Activated naive CD8-positive, alpha-beta T cell treated with anti-CD3 and anti-CD28 coated beads for 36 hours (primary cell): ENCODE data around the gene TNFRSF18. TPM values are rescaled to one million over a fixed set of nuclear protein-coding genes. Genes with fewer than 3 reads are reported as not detected.
"Not testable (repeated sequence)": the region's sequence is repeated elsewhere in the genome, so short reads cannot be mapped to it uniquely, and the experiment has no call there.

Experiments
- DNase-seq: peaks from one replicate; pipeline ENCODE4 v3.0.0; 2021
- H3K27ac Mint-ChIP-seq: one replicate; pipeline ENCODE4 v1.8.0; 2022; ENCODE audit warnings: mild to moderate bottlenecking, moderate library complexity, mixed read lengths
- H3K27me3 Mint-ChIP-seq: one replicate; pipeline ENCODE4 v1.8.0; 2022; ENCODE audit warnings: mild to moderate bottlenecking, mixed read lengths
- H3K36me3 Mint-ChIP-seq: one replicate; pipeline ENCODE4 v1.8.0; 2021; ENCODE audit warnings: mild to moderate bottlenecking, mixed read lengths
- H3K4me1 Mint-ChIP-seq: one replicate; pipeline ENCODE4 v1.8.0; 2021; ENCODE audit warnings: mixed read lengths
- H3K4me3 Mint-ChIP-seq: one replicate; pipeline ENCODE4 v1.8.0; 2022; ENCODE audit warnings: mild to moderate bottlenecking, moderate library complexity, mixed read lengths
- H3K9me3 Mint-ChIP-seq: one replicate; pipeline ENCODE4 v1.8.0; 2022; ENCODE audit warnings: mixed read lengths
- total RNA-seq, 2 experiments: library from RNA; stranded (reverse); gene quantifications; one replicate each; pipeline ENCODE4 v1.2.3, GENCODE V29; 2021

The TNFRSF18 gene
- total RNA-seq, 2 experiments from 2014 or later: 52.5 to 53.3 TPM

- DNase-seq: no peak
- no peaks in the 10 kb centered on the region for H3K9me3 Mint-ChIP-seq
- H3K27ac Mint-ChIP-seq: no peak overlapping the region
- no peaks in the 10 kb centered on the region for H3K27me3 Mint-ChIP-seq
- no peaks in the 10 kb centered on the region for H3K36me3 Mint-ChIP-seq
- no peak overlapping the region for H3K4me3 Mint-ChIP-seq
- H3K4me1 Mint-ChIP-seq: peaks cover 16% of the 10 kb centered on the region
Measured at GRCh38 chr1:1202831-1203560, 3.4 kb downstream of the TNFRSF18 start.

GRCh38 chr1:1200876-1201810 is 5.2 kb downstream of the TNFRSF18 start:
- Mint-ChIP-seq H3K27ac (peak overlapping the region; percentile 76), H3K27me3 (no peaks in the 10 kb centered on the region), H3K4me1 (peaks cover 10% of the 10 kb centered on the region), H3K4me3 (peak overlapping the region; percentile 64), H3K36me3 (no peaks in the 10 kb centered on the region), H3K9me3 (no peaks in the 10 kb centered on the region)
- DNase-seq: peak; percentile 93

DNA sequence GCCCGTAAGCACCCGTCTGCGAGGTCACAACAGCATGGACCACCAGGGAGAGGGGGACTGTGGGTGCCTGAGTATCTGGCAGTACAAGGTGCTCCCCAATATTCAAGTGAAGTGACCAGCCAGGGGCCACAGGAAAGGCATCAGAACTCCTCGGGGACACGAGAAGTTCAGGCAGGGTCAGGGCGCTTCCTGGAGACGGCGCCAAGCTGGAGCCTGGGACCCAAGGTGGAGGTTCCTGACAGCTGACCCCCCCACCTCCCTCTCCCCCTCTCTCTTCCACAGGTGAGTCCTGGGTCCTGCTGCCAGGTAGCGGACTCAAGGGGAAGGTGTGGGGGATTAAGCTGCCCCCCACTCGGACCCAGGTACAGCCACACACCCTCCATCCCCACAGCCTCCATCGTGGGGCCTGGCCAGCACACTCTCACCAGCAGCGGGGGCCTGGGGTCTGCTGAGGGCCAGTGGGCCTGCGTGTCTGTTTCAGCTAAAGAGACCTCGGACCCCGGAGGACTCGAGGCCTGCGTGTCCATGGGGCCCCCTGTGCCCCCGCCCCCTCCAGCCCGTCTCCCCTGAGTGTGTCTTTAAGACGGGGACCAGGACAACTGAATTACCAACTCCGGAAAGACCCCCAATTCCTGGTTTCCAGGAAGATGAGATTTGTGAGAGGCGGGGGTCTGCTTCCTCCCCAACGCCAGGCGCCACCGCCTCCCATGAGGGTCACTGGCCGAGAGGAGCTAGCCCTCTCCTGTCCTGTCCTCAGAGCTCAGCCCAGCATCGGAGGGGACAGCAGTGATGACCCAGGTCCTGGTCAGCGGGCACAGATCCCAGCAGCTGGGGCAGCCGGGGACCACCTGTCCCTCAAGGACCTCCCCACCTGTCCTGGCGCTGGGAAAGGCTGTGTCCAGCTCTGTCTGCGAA is 6.2 kb downstream of the TNFRSF18 start:
- H3K4me3 Mint-ChIP-seq: peak overlapping the region; percentile 64
- no peaks in the 10 kb centered on the region for H3K9me3 Mint-ChIP-seq
- H3K36me3 Mint-ChIP-seq: no peaks in the 10 kb centered on the region
- no peaks in the 10 kb centered on the region for H3K27me3 Mint-ChIP-seq
- H3K4me1 Mint-ChIP-seq: peaks cover 7% of the 10 kb centered on the region
- H3K27ac Mint-ChIP-seq: peak overlapping the region; percentile 76
- no peak for DNase-seq

DNA sequence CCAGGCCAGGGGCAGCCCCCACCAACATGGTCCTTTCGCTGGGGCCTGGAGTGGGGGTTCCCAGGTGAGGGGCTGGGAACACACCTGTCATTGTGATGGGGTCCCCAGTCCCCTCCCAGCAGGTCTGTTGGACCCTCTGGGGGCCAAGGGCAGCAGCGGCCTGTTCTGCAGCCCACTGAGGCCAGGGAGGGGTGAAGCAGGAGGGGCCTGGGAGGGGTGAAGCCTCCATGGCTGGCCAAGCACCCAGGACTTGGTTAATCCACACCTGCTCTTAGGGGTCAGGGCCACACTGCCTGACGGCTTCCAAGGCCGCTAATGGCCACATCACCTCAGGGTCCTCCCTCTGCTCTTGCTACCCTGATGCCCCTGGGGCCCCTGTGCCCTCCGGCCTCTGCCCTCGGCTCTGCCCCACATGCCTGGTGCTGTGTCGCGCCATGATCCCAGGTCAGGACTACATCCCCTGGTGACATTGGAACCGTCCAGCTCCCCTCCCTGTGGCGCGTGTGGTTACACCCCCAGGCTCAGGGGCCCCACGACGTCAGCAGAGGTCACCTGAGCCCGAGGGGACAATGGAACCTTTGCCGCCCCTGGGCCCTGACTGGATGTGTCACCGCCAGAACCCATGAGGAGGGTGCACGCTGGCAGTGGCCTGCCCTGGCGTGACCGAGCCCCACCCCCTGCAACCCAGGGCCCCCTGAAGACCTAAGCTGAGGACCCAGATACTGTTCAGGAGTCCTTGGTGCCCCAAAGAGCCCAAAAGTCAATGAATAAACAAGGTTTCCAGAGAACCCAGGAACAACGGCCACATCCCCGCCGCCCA is 7.0 kb downstream of the TNFRSF18 start:
- no peaks in the 10 kb centered on the region for H3K27me3 Mint-ChIP-seq
- peak overlapping the region; percentile 20 for H3K27ac Mint-ChIP-seq
- DNase-seq: no peak
- peak overlapping the region; percentile 22 for H3K4me3 Mint-ChIP-seq
- peaks cover 7% of the 10 kb centered on the region for H3K4me1 Mint-ChIP-seq
- no peaks in the 10 kb centered on the region for H3K36me3 Mint-ChIP-seq
- peaks cover 4% of the 10 kb centered on the region for H3K9me3 Mint-ChIP-seq

- H3K4me3 Mint-ChIP-seq: no peak overlapping the region
- DNase-seq: no peak
- H3K27ac Mint-ChIP-seq: no peak overlapping the region
- H3K27me3 Mint-ChIP-seq: no peaks in the 10 kb centered on the region
- H3K36me3 Mint-ChIP-seq: no peaks in the 10 kb centered on the region
- H3K4me1 Mint-ChIP-seq: peaks cover 7% of the 10 kb centered on the region
- H3K9me3 Mint-ChIP-seq: peaks cover 4% of the 10 kb centered on the region
Measured at GRCh38 chr1:1198423-1199140, 7.8 kb downstream of the TNFRSF18 start.

DNA sequence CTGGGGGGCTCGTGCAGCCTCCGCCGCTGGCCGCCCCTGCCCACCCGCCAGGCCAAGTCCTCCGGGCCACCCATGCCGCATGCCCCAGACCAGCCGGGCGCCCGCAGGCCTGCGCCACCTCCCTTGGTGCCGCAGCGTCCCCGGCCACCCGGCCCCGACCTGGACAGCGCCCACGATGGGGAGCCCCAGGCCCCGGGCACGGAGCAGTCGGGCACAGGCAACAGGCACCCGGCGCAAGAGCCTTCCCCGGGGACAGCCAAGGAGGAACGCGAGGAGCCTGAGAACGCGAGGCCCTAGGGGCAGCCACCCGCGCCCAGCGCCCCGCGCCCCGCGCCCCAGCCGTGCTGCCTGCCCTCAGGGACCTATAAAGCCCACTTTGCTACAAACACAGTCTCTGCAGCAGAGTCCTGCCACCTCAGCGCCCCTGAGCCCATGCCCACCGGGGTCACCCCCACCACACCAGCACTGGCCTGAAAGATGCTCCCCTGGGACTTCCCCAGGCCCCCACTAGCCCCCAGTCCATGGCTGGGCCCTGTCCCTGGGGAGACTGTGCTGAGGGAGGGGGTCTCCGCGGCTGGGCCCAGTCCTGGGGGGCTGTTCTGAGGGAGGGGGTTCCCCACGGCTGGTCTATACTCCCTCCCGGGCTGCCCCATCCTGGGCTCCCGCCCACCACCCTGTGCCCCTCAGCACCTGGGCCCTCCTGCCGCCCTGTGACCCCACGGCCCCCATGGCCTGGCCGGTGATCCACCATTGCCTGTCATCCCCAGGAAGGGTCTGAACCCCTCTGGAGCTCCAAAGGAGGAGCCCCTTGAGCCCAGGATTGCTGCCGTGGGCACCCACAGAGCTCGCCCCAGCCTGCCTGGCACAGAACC is 8.6 kb downstream of the TNFRSF18 start:
- DNase-seq: no peak
- H3K27ac Mint-ChIP-seq: no peak overlapping the region
- peaks cover 4% of the 10 kb centered on the region for H3K9me3 Mint-ChIP-seq
- no peak overlapping the region for H3K4me3 Mint-ChIP-seq
- H3K4me1 Mint-ChIP-seq: peaks cover 7% of the 10 kb centered on the region
- H3K27me3 Mint-ChIP-seq: no peaks in the 10 kb centered on the region
- H3K36me3 Mint-ChIP-seq: no peaks in the 10 kb centered on the region

DNA sequence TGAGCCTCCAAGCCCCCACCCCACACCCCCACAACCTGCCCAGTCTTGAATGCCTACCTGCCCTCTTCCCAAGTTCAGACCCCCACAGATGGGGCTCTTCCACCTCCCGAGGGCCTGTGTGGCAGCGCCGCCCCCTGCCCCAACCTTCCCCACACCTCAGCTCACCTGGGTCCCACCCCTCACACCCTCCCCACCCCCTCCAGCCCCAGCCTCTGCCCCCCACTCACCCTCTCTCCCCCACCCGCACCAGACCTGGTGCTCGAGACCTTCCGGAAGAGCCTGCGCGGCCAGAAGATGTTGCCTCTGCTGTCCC is 9.2 kb downstream of the TNFRSF18 start:
- DNase-seq: no peak
- no peak overlapping the region for H3K27ac Mint-ChIP-seq
- no peak overlapping the region for H3K4me3 Mint-ChIP-seq
- H3K4me1 Mint-ChIP-seq: peaks cover 7% of the 10 kb centered on the region
- no peaks in the 10 kb centered on the region for H3K36me3 Mint-ChIP-seq
- no peaks in the 10 kb centered on the region for H3K27me3 Mint-ChIP-seq
- peaks cover 5% of the 10 kb centered on the region for H3K9me3 Mint-ChIP-seq

DNA sequence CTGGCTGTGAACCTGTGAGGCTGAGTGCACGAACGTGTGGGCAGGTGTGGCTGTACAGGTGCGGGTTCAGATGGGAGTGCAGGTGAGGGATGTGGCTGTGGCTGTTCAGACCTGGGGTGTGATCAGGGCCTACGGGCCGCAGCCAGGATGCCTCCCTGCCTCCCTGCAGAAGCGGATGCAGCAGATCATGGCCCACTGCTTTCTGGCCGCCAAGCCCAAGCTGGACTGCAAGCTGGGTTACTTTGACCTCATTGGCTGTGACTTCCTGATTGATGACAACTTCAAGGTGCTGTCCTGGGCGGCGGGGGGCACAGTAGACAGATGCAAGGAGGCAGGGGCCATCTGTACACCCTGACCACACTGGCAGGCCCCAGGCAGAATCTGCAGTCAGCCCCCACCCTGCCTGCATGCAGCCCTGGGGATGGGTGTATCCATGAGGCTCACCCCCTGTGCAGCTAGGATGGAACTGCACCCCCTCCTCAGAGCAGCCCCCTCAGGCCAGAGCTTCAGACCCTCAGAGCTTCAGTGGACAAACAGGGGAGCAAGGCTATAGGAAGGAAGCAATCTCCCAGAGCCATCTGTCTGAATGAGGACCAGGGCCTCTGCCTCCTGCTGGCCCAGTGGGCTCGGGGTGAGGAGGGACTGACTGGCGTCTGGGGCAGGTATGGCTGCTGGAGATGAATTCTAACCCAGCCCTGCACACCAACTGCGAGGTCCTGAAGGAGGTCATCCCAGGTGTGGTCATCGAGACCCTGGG is 9.8 kb downstream of the TNFRSF18 start:
- no peaks in the 10 kb centered on the region for H3K27me3 Mint-ChIP-seq
- no peak for DNase-seq
- no peak overlapping the region for H3K4me3 Mint-ChIP-seq
- H3K4me1 Mint-ChIP-seq: peaks cover 7% of the 10 kb centered on the region
- H3K36me3 Mint-ChIP-seq: no peaks in the 10 kb centered on the region
- H3K27ac Mint-ChIP-seq: no peak overlapping the region
- H3K9me3 Mint-ChIP-seq: peaks cover 10% of the 10 kb centered on the region

- H3K4me1 Mint-ChIP-seq, DNase-seq, H3K36me3 Mint-ChIP-seq, H3K27ac Mint-ChIP-seq, H3K4me3 Mint-ChIP-seq, H3K27me3 Mint-ChIP-seq: not testable (repeated sequence)
- H3K9me3 Mint-ChIP-seq: peaks cover 12% of the 10 kb centered on the region
Measured at GRCh38 chr1:1195726-1196125, 10.7 kb downstream of the TNFRSF18 start.

GRCh38 chr1:1194723-1195122 is 11.7 kb downstream of the TNFRSF18 start:
- DNase-seq: no peak
- H3K4me3 Mint-ChIP-seq: no peak overlapping the region
- no peak overlapping the region for H3K27ac Mint-ChIP-seq
- H3K9me3 Mint-ChIP-seq: peaks cover 12% of the 10 kb centered on the region
- peaks cover 1% of the 10 kb centered on the region for H3K4me1 Mint-ChIP-seq
- H3K27me3 Mint-ChIP-seq: no peaks in the 10 kb centered on the region
- no peaks in the 10 kb centered on the region for H3K36me3 Mint-ChIP-seq

GRCh38 chr1:1191734-1192133 is 14.7 kb downstream of the TNFRSF18 start:
- H3K4me3 Mint-ChIP-seq: no peak overlapping the region
- H3K36me3 Mint-ChIP-seq: no peaks in the 10 kb centered on the region
- H3K27me3 Mint-ChIP-seq: no peaks in the 10 kb centered on the region
- H3K27ac Mint-ChIP-seq: no peak overlapping the region
- no peak for DNase-seq
- H3K4me1 Mint-ChIP-seq: no peaks in the 10 kb centered on the region
- H3K9me3 Mint-ChIP-seq: peaks cover 12% of the 10 kb centered on the region

DNA sequence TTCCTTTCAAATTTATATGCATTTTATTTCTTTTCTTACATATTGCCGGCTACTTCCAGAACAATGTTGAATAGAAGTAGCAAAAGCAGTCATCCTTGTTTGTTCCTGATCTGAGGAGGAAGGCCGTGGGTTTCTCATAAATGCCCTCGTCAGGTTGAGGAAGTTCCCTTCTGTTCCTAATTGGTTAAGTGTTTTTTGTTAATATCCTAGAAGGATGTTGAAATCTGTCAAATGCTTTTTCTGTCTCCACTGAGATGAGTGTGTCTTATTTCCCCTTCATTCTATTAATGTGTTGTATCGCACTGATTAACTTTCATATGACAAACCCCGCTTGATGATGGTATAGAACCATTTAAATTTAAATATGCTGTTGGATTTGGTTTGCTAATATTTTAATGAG is 17.3 kb downstream of the TNFRSF18 start:
- H3K9me3 Mint-ChIP-seq: peaks cover 8% of the 10 kb centered on the region
- no peaks in the 10 kb centered on the region for H3K36me3 Mint-ChIP-seq
- no peaks in the 10 kb centered on the region for H3K4me1 Mint-ChIP-seq

More for the DNA sequence above, 17.3 kb downstream of the TNFRSF18 start:
- Mint-ChIP-seq H3K27ac (no peak overlapping the region), H3K27me3 (no peaks in the 10 kb centered on the region), H3K4me3 (no peak overlapping the region)
- DNase-seq: no peak
